Measurements from ENCODE around the gene PRDM12.

Gene PRDM12

DNA sequence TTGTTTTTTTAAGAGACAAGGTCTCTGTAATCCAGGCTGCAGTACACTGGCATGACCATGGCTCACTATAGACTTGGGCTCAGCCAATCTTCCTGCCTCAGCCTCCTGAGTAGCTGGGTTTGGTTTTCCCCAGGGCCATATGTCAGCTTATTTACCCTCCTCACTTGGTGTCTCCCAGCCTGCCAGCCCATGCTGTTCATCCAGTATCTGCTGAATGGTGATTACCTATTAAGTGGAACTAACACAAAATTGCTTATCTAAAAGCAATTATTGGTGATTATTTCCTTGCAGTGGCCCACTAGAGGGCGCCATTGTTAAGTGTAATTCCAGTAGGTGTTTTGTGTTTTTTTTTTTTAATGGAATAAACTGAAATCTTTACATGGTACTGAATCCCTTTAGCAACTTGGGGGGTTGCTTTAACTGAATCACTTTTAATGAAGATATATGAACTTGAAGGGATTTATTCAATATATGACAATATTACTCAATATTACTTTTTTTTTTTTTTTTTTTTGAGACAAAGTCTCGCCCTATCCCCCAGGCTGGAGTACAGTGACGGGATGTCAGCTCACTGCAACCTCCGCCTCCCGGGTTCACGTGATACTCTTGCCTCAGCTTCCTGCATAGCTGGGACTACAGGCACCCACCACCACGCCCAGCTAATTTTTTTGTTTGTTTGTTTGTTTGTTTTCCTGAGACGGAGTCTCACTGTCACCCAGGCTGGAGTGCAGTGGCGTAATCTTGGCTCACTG lies 43.0 kb downstream of the PRDM12 start:
- DNase-seq (ENCODE audit: low read depth), result peak; percentile 80
- TF ChIP-seq, protein P1, sequence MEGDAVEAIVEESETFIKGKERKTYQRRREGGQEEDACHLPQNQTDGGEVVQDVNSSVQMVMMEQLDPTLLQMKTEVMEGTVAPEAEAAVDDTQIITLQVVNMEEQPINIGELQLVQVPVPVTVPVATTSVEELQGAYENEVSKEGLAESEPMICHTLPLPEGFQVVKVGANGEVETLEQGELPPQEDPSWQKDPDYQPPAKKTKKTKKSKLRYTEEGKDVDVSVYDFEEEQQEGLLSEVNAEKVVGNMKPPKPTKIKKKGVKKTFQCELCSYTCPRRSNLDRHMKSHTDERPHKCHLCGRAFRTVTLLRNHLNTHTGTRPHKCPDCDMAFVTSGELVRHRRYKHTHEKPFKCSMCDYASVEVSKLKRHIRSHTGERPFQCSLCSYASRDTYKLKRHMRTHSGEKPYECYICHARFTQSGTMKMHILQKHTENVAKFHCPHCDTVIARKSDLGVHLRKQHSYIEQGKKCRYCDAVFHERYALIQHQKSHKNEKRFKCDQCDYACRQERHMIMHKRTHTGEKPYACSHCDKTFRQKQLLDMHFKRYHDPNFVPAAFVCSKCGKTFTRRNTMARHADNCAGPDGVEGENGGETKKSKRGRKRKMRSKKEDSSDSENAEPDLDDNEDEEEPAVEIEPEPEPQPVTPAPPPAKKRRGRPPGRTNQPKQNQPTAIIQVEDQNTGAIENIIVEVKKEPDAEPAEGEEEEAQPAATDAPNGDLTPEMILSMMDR (IDR thresholded peaks at IDR 0.05; ENCODE audit: insufficient read depth, low read depth, low read length, missing control alignments), result peak; percentile 60
- no peak overlapping the region for H3K4me3 ChIP-seq (ENCODE audit: low read depth, low read length)

DNA sequence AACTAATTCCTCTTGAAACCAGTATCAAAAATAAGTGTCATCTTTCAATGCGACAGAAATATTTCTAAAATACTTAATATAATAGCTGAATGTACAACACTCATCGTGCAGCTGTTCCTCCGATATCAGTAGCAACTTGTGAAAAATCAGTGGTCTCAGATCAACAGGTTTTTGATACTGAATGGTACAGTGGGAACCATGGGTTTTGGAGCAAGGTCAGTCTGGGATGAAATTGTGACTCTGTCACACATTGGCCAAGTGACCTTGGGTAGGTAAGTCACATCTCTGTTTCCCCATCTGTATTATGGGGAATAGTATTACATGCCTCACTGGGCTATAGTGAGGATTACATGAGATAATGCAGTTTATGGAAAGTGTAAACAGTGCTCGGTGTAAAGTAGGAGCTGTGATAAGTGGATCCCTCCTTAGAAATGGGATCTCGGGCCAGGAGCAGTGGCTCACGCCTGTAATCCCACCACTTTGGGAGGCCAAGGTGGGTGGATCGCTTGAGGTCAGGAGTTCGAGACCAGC lies 46.5 kb downstream of the PRDM12 start:
- H3K4me3 ChIP-seq (ENCODE audit: low read depth, low read length), result no peak overlapping the region
- TF ChIP-seq, protein P1 (IDR thresholded peaks at IDR 0.05; ENCODE audit: insufficient read depth, low read depth, low read length, missing control alignments), result no peak
- DNase-seq (ENCODE audit: low read depth), result no peak

DNA sequence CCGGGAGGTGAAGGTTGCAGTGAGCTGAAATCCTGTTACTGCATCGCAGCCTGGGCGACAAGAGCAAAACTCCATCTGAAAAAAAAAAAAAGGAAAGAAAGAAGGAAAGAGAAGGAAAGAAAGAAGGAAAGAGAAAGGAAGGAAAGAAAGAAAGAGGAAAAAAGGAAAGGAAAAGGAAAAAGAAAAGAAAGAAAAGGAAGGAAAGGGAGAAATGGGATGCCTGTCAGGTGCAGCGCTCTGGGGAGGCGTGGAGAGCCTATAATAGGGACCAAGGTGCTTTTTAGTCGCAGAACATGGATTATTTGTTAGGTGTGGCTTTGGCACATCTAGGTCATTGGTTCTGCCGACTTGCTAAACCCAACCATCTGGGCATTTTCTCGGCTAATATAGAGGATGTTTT lies 47.1 kb downstream of the PRDM12 start:
- TF ChIP-seq, protein P1 (IDR thresholded peaks at IDR 0.05; ENCODE audit: insufficient read depth, low read depth, low read length, missing control alignments), result no peak
- H3K4me3 ChIP-seq (ENCODE audit: low read depth, low read length), result no peak overlapping the region
- DNase-seq (ENCODE audit: low read depth), result no peak

DNA sequence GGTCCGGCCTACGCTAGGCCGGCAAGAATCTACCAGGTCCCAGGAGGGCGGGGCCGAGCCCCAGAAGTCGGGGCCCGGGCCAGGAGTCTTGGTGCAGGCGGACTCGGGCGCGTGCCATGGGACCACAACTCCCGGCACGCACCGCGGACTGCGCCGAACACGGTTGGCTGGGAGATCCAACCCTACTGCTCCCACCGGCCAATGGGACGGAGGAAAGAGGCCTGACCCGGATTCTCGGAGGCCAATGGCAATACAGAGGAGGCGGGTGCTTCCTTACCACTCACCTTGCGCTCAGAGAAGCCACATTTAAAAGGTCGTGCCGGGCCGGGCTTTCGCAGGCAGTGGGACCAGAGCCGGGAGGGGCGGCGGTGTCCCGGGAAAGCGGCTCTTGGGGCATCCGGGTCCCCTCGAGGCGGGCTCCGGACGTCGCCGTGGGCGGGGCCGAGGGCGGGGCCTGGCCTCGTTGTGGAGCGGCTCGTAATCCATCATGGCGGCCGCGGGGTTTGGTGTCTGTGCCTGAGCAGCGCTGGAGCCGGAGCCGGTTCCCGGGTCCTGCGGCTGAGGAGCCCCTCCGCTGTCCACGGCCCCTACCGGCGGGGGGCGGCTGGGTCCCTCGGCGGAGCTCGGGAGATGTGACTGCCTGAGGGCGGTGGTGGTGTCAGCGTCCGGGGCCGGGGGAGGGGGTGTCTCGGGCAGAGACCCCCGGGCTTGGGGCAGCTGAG lies 48.3 kb downstream of the PRDM12 start:
- TF ChIP-seq, protein P1 (IDR thresholded peaks at IDR 0.05; ENCODE audit: insufficient read depth, low read depth, low read length, missing control alignments), result no peak
- DNase-seq (ENCODE audit: low read depth), result peak; percentile 99
- peak overlapping the region; percentile 94 for H3K4me3 ChIP-seq (ENCODE audit: low read depth, low read length)

DNA sequence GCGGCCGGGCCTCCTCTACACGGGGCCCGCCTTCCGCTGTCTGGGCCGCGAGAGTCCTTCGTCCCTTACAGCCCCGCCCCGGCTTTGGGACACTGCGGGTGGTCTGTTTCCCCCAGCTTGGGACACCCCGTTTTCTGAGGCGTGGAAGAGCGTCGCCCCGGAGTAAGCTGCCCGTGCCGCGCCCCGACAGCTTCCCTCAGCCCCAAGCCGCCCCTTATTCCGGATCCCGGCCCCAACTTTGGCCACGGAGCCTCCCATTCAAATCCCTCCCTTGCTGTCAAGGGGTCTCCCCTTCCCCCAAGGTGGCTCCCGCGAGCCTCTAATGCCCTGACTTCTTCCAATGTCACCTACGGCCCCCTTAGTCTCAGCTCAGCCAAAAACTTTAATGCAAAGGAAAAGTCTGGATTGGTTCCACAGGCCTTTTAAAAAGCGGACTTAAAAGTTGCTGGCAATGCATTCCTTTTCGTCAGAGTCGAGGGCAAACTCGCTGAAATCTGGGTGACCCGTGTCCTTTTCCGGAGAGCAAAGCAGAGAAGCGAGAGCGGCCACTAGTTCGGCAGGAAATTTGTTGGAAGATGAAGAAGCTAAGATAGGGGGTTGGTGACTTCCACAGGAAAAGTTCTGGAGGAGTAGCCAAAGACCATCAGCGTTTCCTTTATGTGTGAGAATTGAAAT lies 49.0 kb downstream of the PRDM12 start:
- H3K4me3 ChIP-seq (ENCODE audit: low read depth, low read length), result peak overlapping the region; percentile 94
- DNase-seq (ENCODE audit: low read depth), result peak; percentile 24
- TF ChIP-seq, protein P1 (IDR thresholded peaks at IDR 0.05; ENCODE audit: insufficient read depth, low read depth, low read length, missing control alignments), result no peak

DNA sequence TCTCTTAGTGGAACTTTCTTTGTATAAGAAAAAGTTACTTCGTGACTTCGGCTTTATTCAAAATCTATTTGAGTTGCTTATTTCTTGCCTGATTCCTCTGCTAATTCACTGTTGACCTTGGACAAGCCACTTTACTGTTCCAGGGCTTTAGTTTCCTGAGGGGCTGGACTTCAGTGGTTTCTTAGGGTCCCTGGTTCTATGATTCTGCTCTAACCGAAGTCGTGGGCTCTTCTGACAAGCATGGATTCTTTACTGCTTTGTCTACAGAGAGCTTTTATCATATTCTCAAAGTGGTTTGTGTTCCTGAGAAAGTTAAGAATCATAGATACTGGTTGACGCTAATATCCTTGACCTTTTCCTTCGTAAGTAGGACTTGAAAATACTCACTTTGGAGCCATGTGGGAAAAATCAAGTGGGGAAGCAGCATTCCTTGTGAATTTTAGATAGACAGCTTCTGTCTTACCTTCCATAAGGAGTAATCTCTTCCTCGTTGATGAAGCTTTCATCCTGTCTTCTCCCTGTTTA lies 50.3 kb downstream of the PRDM12 start:
- TF ChIP-seq, protein P1 (IDR thresholded peaks at IDR 0.05; ENCODE audit: insufficient read depth, low read depth, low read length, missing control alignments), result no peak
- DNase-seq (ENCODE audit: low read depth), result no peak
- peak overlapping the region; percentile 94 for H3K4me3 ChIP-seq (ENCODE audit: low read depth, low read length)

All from GM12865 (cell line).